Endothelial cell of umbilical vein (primary cell): Measurements from ENCODE around the gene CELF2. TPM values are rescaled to one million over a fixed set of nuclear protein-coding genes. Genes with fewer than 3 reads are reported as not detected.

Experiments
- BruUV-seq: library from RNA; stranded (reverse); fragments of 400-500 nt; replicated peaks from 2 replicates; lab custom pipeline; 2021; lab: Mats Ljungman, UMichigan
- CTCF ChIA-PET: fragments of 300-600, 350-600 bp; sonication (Branson Sonifier 250); formaldehyde crosslinking; loops from one replicate; lab custom pipeline; 2021; ENCODE audit warnings: antibody characterized with exemption, inconsistent platforms; lab: Charles Lee
- POLR2A ChIA-PET: fragments of 300-600, 350-600 bp; sonication (Branson Sonifier 250); formaldehyde crosslinking; loops from one replicate; lab custom pipeline; 2021; ENCODE audit warnings: antibody characterized with exemption, inconsistent platforms; lab: Charles Lee
- DNase-seq: peaks from one replicate; pipeline ENCODE4 v3.0.0-alpha.2; 2011; ENCODE audit warnings: low read depth, low spot score
- FAIRE-seq: peaks from 2 replicates; lab custom pipeline; 2011; peaks lifted over from hg19 to GRCh38; lab: Jason Lieb, UNC
- H2AFZ ChIP-seq: 2 replicates; pipeline ENCODE4 v1.6.0; 2012; ENCODE audit warnings: low read depth, low read length, control low read depth, inconsistent platforms
- H3K27ac ChIP-seq: 2 replicates; pipeline ENCODE4 v1.5.1; 2011; ENCODE audit warnings: low read depth, mild to moderate bottlenecking, control low read depth, low read length, moderate library complexity; ENCODE audit not compliant: insufficient read depth
- H3K27me3 ChIP-seq, 2 experiments: 2 replicates each; pipeline versions ENCODE4 v1.6.0 to v1.6.1; 2011; ENCODE audit warnings: low read length in 2 of 2, mixed read lengths in 1 of 2; ENCODE audit not compliant: control insufficient read depth in 2 of 2, insufficient read depth in 2 of 2
- H3K36me3 ChIP-seq, 2 experiments: 2 replicates in 1 of 2; 3 replicates in 1 of 2; pipeline ENCODE4 v1.5.1; 2011; ENCODE audit warnings: low read length in 2 of 2, mild to moderate bottlenecking in 1 of 2, moderate library complexity in 1 of 2; ENCODE audit not compliant: control insufficient read depth in 2 of 2, insufficient read depth in 2 of 2; ENCODE audit errors: extremely low read depth in 1 of 2
- H3K4me1 ChIP-seq: 3 replicates; pipeline ENCODE4 v1.5.1; 2011; ENCODE audit warnings: mild to moderate bottlenecking, low read length; ENCODE audit not compliant: control insufficient read depth, insufficient read depth; ENCODE audit errors: extremely low read depth
- H3K4me2 ChIP-seq: 2 replicates; pipeline ENCODE4 v1.6.1; 2011; ENCODE audit warnings: low read length, control low read depth, mixed read lengths; ENCODE audit not compliant: insufficient read depth
- H3K4me3 ChIP-seq, 3 experiments: fragments of 200-600 bp in 1 of 3; sonication (generic), shearing (Covaris generic) in 1 of 3; replicated peaks in 1 of 3; 2 replicates each; pipeline ENCODE4 v1.5.1; 2011 to 2016; ENCODE audit warnings: control low read depth in 3 of 3, low read length in 3 of 3, mild to moderate bottlenecking in 2 of 3, inconsistent platforms in 1 of 3, low read depth in 1 of 3, moderate library complexity in 1 of 3; ENCODE audit not compliant: insufficient read depth in 1 of 3
- H3K79me2 ChIP-seq: 2 replicates; pipeline ENCODE4 v1.6.0; 2012; ENCODE audit warnings: low read length, inconsistent platforms; ENCODE audit not compliant: control insufficient read depth, insufficient read depth
- H3K9ac ChIP-seq: replicated peaks from 2 replicates; pipeline ENCODE3; 2011; ENCODE audit warnings: low read length, control low read depth; ENCODE audit not compliant: insufficient read depth; ENCODE audit errors: extremely low read depth
- H3K9me1 ChIP-seq: replicated peaks from 3 replicates; pipeline ENCODE4 v1.6.0; 2011; ENCODE audit warnings: mild to moderate bottlenecking, low read length; ENCODE audit not compliant: control insufficient read depth, insufficient read depth; ENCODE audit errors: extremely low read depth
- H3K9me3 ChIP-seq: replicated peaks from 2 replicates; pipeline ENCODE4 v1.5.1; 2012; ENCODE audit warnings: low read length, inconsistent platforms; ENCODE audit not compliant: control insufficient read depth, insufficient read depth
- H4K20me1 ChIP-seq: replicated peaks from 2 replicates; pipeline ENCODE3; 2011; ENCODE audit warnings: mild to moderate bottlenecking, low read length; ENCODE audit not compliant: control insufficient read depth, insufficient read depth; ENCODE audit errors: extremely low read depth
- CTCF ChIP-seq, 2 donors: IDR thresholded peaks; 1 replicate in 1 of 2; 2 replicates in 1 of 2; pipeline ENCODE4 v1.5.1; 2011; ENCODE audit warnings: low read length in 2 of 2, mild to moderate bottlenecking in 2 of 2, moderate library complexity in 2 of 2, control low read depth in 1 of 2, inconsistent platforms in 1 of 2, low read depth in 1 of 2; ENCODE audit not compliant: insufficient read depth in 1 of 2; ENCODE audit errors: extremely low read depth in 1 of 2
- EZH2 ChIP-seq: IDR thresholded peaks from 2 replicates; pipeline ENCODE4 v1.6.1; 2012; ENCODE audit warnings: borderline replicate concordance, low read depth, mild to moderate bottlenecking, moderate library complexity, low read length, inconsistent platforms; ENCODE audit not compliant: severe bottlenecking
- FOS ChIP-seq: IDR thresholded peaks from 2 replicates; pipeline ENCODE4 v1.6.1; 2011; ENCODE audit warnings: mild to moderate bottlenecking, low read length, moderate library complexity, borderline replicate concordance; ENCODE audit not compliant: insufficient read depth
- GATA2 ChIP-seq: IDR thresholded peaks from 2 replicates; pipeline ENCODE4 v1.7.0; 2011; ENCODE audit warnings: low read depth, mild to moderate bottlenecking, moderate library complexity, mixed read lengths, low read length; ENCODE audit not compliant: insufficient read length, insufficient read depth
- JUN ChIP-seq: IDR thresholded peaks from 2 replicates; pipeline ENCODE4 v1.6.1; 2011; ENCODE audit warnings: borderline replicate concordance, low read depth; ENCODE audit not compliant: insufficient read length, insufficient read depth
- MAX ChIP-seq: IDR thresholded peaks from 2 replicates; pipeline ENCODE4 v1.6.1; 2011; ENCODE audit not compliant: insufficient read depth, insufficient read length
- MYC ChIP-seq: IDR thresholded peaks from one replicate; pipeline ENCODE4 v1.6.1; 2011; ENCODE audit warnings: mild to moderate bottlenecking, low read depth, low read length
- POLR2A ChIP-seq: IDR thresholded peaks from 2 replicates; pipeline ENCODE4 v1.6.1; 2012; ENCODE audit warnings: low read depth, mild to moderate bottlenecking, control low read depth, low read length
- POLR2AphosphoS5 ChIP-seq: IDR thresholded peaks from 2 replicates; pipeline ENCODE4 v1.6.1; 2012; ENCODE audit warnings: low read depth, mild to moderate bottlenecking, control low read depth, low read length, moderate library complexity; ENCODE audit not compliant: insufficient read depth
- dilution Hi-C: fragments of 300-500 bp; cut with MboI; formaldehyde crosslinking; loops from one replicate; pipeline ENCODE4 v1.15.0; 2019; ENCODE audit warnings: low sequenced_read_pairs; ENCODE audit not compliant: extremely low pct_ligation_motif_present
- intact Hi-C: fragments of 100-400 bp; cut with micrococcal nuclease; formaldehyde crosslinking; loops from one replicate; pipeline ENCODE4 v1.10.0; 2022
- polyA plus RNA-seq, 4 experiments: library from polyadenylated mRNA; depleted of rRNA in 3 of 4; stranded (reverse) in 3 of 4; unstranded in 1 of 4; fragments of >200 nt; gene quantifications; 2 replicates each; pipeline versions ENCODE4 v1.2.1 to v1.2.3, GENCODE V29; 2011 to 2012; ENCODE audit warnings: missing spikeins in 1 of 4
- total RNA-seq: library from RNA; stranded (reverse); gene quantifications from 2 replicates; pipeline ENCODE4 v1.2.3, GENCODE V29; 2021

Gene CELF2
- total and polyA plus RNA-seq, 2 donors (not counting 3 experiments of a cell fraction or from before 2014, with no cell fraction given) = 21.6 to 42.6 TPM

GRCh38 chr10:11111490-11111889, 93.8 kb downstream of the CELF2 start:
- Histone ChIP-seq H3K4me3 (no peak overlapping the region), H3K9me1 (no peaks in the 10 kb centered on the region), H3K4me1 (no peaks in the 10 kb centered on the region), H3K36me3 (no peaks in the 10 kb centered on the region), H3K4me2 (no peak overlapping the region), H4K20me1 (no peaks in the 10 kb centered on the region), H3K27me3 (no peaks in the 10 kb centered on the region), H3K27ac (no peak overlapping the region), H3K79me2 (no peaks in the 10 kb centered on the region), H3K9me3 (no peaks in the 10 kb centered on the region), H3K9ac (no peak overlapping the region), H2AFZ (no peak overlapping the region)
- FAIRE-seq (no peak), DNase-seq (no peak)
- TF ChIP-seq GATA2 (no peak), POLR2A (no peak), MYC (no peak), EZH2 (no peak), FOS (no peak), CTCF (IDR thresholded peaks at IDR 0.05; ENCODE audit: extremely low read depth in 1 of 2, insufficient read depth in 1 of 2, low read depth in 1 of 2, low read length in 2 of 2) (no peak), POLR2AphosphoS5 (no peak), JUN (no peak), MAX (no peak)
- ChIA-PET POLR2A (no interaction called here), CTCF (interaction anchor here (1.4 to 2.0 kb wide), 2 partner anchors 9 to 159 kb away, joined by 4 to 8 read pairs; no protein-coding TSS in a partner anchor)
- dilution Hi-C loops = no loop called here
- intact Hi-C loops = no loop called here
- BruUV-seq = no TSS peak
